A204.1 (cell line): ENCODE measurements around the gene LUM.

Experiments used
- FAIRE-seq: peaks from 2 replicates; lab custom pipeline; 2012; peaks lifted over from hg19 to GRCh38; lab: Jason Lieb, UNC

Gene LUM

GRCh38 chr12:91074154-91074709 is 37.1 kb downstream of the LUM start:
- FAIRE-seq = no peak

- no peak for FAIRE-seq
Measured at GRCh38 chr12:91073426-91073825, 37.9 kb downstream of the LUM start.

- no peak for FAIRE-seq
Measured at GRCh38 chr12:91072931-91073330, 38.4 kb downstream of the LUM start.

GRCh38 chr12:91070936-91071335 is 40.4 kb downstream of the LUM start:
- FAIRE-seq = no peak

DNA sequence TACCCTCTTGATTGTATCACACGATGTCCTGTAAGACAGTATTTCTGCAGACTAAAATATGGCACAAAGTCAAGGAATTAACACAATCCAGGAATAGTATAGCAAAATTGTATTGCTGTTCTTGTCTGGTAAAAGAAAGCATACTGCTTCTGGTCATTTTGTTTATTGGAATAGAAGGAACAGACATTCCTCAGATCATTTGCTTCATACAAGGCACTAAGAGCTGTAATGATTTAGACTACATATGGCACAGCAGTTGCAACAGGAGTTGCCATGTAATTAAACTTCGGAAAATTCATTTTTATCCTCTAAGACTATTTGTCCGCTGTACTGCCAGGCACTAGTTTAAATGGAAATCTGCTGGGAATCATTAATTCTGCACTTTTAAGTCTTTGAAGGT is 45.9 kb downstream of the LUM start:
- FAIRE-seq = no peak

- FAIRE-seq = no peak
Measured at GRCh38 chr12:91064640-91065039, 46.7 kb downstream of the LUM start.

DNA sequence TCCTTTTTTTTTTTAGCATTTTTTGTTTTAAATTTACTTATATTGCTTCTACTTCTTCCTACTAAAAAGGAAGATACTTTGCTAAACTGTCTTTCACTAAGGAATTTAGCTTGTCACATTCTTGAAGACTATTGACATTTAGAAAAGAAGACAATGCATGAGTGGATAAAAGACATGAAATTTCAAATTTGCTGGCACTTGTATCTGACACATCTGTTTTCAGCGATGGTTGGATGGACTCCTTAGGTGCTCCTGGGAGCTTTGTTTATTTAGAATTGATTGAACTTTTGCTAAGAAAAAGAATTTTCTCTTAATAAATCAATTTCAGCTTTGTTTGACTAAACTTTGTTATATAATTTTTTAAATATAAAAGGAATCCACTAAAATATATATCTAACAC is 50.2 kb downstream of the LUM start:
- FAIRE-seq = no peak

- FAIRE-seq = no peak
Measured at GRCh38 chr12:91059211-91059610, 52.1 kb downstream of the LUM start.

DNA sequence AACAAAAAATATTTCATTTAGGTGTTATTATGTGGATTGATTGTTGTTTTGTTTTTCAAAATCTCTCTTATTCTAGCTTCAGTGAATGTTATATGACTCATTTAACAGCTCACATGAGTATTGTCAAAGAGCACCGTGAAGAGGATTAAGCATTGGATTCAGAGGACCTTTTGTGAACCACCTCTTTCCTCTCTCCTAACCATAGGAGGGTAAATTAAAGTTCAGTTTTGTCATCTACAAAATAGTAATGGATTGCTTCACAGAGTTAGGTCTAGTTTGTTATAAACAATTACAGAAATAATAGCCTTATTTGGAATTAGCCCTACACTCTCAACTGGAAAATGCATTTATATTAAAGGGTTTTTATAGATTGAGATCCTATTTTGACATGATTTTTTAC is 52.5 kb downstream of the LUM start:
- FAIRE-seq = no peak

DNA sequence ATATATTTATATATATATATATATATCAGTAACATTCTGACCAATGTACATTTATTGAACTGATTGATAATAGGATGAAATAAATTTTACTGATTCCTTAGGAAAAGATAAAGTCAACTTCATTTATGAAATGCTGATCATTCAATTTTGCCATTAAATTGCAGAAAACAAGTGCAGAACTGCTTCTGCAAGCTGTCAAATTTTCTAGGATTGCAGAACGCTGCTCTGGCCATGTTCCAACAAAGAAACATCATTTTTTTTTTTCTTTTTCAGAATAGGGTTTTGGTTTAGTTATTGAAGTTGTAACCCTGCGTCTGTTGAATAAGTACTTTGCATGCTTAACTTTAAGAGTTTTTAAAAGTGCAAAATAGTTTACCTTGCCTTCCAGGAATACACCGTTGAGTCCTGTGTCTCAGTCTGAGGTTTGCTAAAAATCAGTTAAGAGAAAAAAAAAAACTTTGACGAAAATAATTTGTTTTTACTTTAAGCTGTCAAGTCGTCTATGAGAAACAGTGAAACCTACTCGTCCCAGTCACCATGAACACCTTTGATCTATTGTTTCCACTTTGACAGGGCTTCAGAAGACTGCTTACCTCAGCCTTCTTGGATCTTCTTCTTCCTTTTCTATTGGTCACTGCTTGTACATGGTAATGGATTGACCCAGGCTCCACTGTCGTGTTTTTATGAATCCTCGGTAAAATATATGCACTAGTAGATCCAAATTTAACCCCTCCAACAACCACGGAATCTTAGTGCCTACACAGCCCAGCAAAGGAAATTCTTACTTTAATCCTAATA is 53.7 kb downstream of the LUM start, which contains the start of gene KERA:
KERA (minus strand) TSS at position 657 of the 798 bp plus-strand sequence. CDS start 1,743 bp downstream, outside the sequence.
- no peak for FAIRE-seq

DNA sequence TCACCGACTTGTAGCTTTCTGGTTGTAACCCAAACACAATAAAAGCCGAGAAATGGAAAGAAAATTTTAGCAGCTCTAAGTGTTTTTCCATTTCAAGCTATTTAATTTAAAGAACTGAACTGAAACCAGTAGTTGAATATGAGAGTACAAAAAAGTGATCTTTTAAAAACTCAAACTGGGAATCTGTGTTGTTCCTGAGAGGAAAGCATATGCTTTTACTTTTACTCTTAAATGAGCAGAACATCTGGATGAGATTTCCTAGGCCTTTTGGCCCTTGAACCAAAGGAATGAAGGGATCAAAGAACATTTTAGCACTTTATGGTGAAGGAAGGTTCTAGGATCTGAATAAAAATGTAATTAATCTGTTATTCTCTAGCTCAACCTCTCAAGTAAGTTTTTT is 54.8 kb downstream of the LUM start:
- FAIRE-seq = no peak

DNA sequence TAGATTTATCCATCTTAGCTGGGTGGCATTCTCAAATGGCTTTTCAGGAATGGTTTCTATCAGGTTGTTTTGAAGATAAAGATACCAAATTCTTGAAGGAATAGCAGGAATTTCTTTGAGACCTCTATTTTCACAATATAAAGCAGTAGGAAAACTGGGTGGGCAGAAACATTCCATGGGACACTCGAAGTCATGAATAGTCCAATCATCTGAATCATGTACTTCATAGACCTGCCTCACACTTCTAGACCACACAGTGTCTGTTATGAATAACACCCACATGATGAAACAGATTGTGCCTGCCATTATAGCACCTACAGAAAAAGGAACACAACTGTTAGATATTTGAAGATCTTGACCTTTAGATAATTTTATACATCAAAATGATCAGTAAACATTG is 55.3 kb downstream of the LUM start:
- FAIRE-seq = no peak

DNA sequence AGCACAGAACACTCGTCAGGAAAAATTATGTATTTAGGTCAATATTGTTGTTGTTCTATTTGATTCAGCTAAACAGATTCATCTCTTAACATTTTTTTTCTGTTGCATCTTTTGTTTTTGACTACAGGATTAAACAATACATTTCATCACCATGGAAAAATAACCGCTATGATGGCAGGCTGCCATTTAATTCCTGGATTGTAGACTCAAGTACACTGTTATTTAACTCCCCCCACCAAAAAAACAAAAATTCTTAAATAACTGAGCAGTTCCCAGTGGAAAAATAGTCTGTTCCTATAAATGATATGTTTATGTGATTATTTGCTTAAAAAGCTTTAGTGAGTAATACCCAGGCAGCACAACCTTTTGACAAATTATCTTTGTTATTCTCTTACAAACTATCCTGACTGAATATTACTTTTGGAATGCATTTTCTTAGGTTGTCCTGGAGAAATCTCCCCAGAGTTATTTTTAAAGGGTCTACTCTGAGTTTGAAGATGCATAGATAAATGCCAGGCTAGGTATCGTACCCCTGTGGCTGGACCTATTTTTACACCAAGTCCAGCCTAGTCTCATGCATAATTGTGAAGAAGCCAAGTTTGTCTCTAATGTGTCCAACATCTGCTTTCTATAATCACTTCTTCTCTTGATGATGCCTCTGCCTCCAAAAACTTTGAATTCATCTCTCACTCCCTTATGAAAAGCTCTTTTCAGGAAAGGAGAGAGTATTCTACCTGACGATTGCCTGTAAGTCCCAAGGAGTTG is 57.2 kb downstream of the LUM start:
- no peak for FAIRE-seq
